ENCODE results near the gene GALNT3. TPM values are rescaled to one million over a fixed set of nuclear protein-coding genes. Genes with fewer than 3 reads are reported as not detected.

GALNT3 gene
- total RNA-seq, 2 donors from 2014 or later: 9.3 to 9.7 TPM

GRCh38 chr2:165810418-165810817, 16.4 kb upstream of the GALNT3 start:
- 70 to 87% methylated on average over 2 to 9 of the region's 9 CpGs for WGBS, 2 experiments (ENCODE audit: insufficient coverage in 1 of 2, insufficient read length in 1 of 2)

GRCh38 chr2:165804719-165805118, 10.7 kb upstream of the GALNT3 start:
- H3K36me3 Mint-ChIP-seq (ENCODE audit: low read depth): no peaks in the 10 kb centered on the region
- H3K9me3 Mint-ChIP-seq: no peaks in the 10 kb centered on the region
- no peak for TF ChIP-seq CTCF (conservative IDR thresholded peaks at IDR 0.05)
- no peaks in the 10 kb centered on the region for H3K4me1 ChIP-seq (ENCODE audit: control insufficient read depth, insufficient read depth, low read length)
- peaks cover 10% of the 10 kb centered on the region for H3K27me3 ChIP-seq (ENCODE audit: control insufficient read depth, insufficient read depth, low read length, poor library complexity, severe bottlenecking)
- no peak overlapping the region for H3K27ac Mint-ChIP-seq
- no peak overlapping the region for H3K27ac ChIP-seq (ENCODE audit: low read depth, low read length)
- H3K4me3 Mint-ChIP-seq: no peak overlapping the region
- no peaks in the 10 kb centered on the region for H3K36me3 ChIP-seq (ENCODE audit: control insufficient read depth, insufficient read depth, low read length)
- H3K4me1 Mint-ChIP-seq: no peaks in the 10 kb centered on the region
- no peak overlapping the region for H3K4me3 ChIP-seq (ENCODE audit: low read length)
- WGBS, 2 experiments (ENCODE audit: insufficient coverage in 1 of 2, insufficient read length in 1 of 2): 83 to 91% methylated on average over 1 to 3 of the region's 3 CpGs
- no peak for DNase-seq
- no peak overlapping the region for H3K9ac ChIP-seq (ENCODE audit: extremely low read depth, low read length, poor library complexity, severe bottlenecking)
- no peaks in the 10 kb centered on the region for H3K9me3 ChIP-seq (ENCODE audit: control insufficient read depth, low read length)
- peaks cover 10% of the 10 kb centered on the region for H3K27me3 Mint-ChIP-seq (ENCODE audit: insufficient read depth)

More at GRCh38 chr2:165810418-165810817, 16.4 kb upstream of the GALNT3 start:
- Mint-ChIP-seq H3K9me3 (no peaks in the 10 kb centered on the region), H3K27me3 (ENCODE audit: insufficient read depth) (peaks cover 7% of the 10 kb centered on the region), H3K27ac (no peak overlapping the region), H3K36me3 (ENCODE audit: low read depth) (no peaks in the 10 kb centered on the region), H3K4me1 (no peaks in the 10 kb centered on the region), H3K4me3 (no peak overlapping the region)
- no peaks in the 10 kb centered on the region for H3K4me1 ChIP-seq (ENCODE audit: control insufficient read depth, insufficient read depth, low read length)
- no peak overlapping the region for H3K27ac ChIP-seq (ENCODE audit: low read depth, low read length)
- H3K4me3 ChIP-seq (ENCODE audit: low read length): no peak overlapping the region
- H3K9me3 ChIP-seq (ENCODE audit: control insufficient read depth, low read length): no peaks in the 10 kb centered on the region
- H3K36me3 ChIP-seq (ENCODE audit: control insufficient read depth, insufficient read depth, low read length): no peaks in the 10 kb centered on the region
- TF ChIP-seq CTCF (conservative IDR thresholded peaks at IDR 0.05): no peak
- H3K27me3 ChIP-seq (ENCODE audit: control insufficient read depth, insufficient read depth, low read length, poor library complexity, severe bottlenecking): peaks cover 9% of the 10 kb centered on the region
- no peak overlapping the region for H3K9ac ChIP-seq (ENCODE audit: extremely low read depth, low read length, poor library complexity, severe bottlenecking)
- no peak for DNase-seq

- no peaks in the 10 kb centered on the region for H3K9me3 ChIP-seq (ENCODE audit: control insufficient read depth, low read length)
- WGBS, 2 experiments (ENCODE audit: insufficient coverage in 1 of 2, insufficient read length in 1 of 2): 81% methylated on average over 3 of the region's 4 CpGs; no CpG with 5 or more reads in 1 of the 2 experiments
- no peaks in the 10 kb centered on the region for H3K36me3 ChIP-seq (ENCODE audit: control insufficient read depth, insufficient read depth, low read length)
- Mint-ChIP-seq H3K9me3 (no peaks in the 10 kb centered on the region), H3K27me3 (ENCODE audit: insufficient read depth) (peaks cover 19% of the 10 kb centered on the region), H3K4me3 (no peak overlapping the region), H3K36me3 (ENCODE audit: low read depth) (no peaks in the 10 kb centered on the region), H3K27ac (no peak overlapping the region), H3K4me1 (no peaks in the 10 kb centered on the region)
- no peak overlapping the region for H3K9ac ChIP-seq (ENCODE audit: extremely low read depth, low read length, poor library complexity, severe bottlenecking)
- H3K27ac ChIP-seq (ENCODE audit: low read depth, low read length): no peak overlapping the region
- DNase-seq: no peak
- peaks cover 12% of the 10 kb centered on the region for H3K27me3 ChIP-seq (ENCODE audit: control insufficient read depth, insufficient read depth, low read length, poor library complexity, severe bottlenecking)
- H3K4me1 ChIP-seq (ENCODE audit: control insufficient read depth, insufficient read depth, low read length): no peaks in the 10 kb centered on the region
- H3K4me3 ChIP-seq (ENCODE audit: low read length): no peak overlapping the region
- TF ChIP-seq CTCF (conservative IDR thresholded peaks at IDR 0.05): no peak
These were observed 9.2 kb upstream of the GALNT3 start for GRCh38 chr2:165803123-165803760.
